Hepatocyte (in vitro differentiated cells): Measurements from ENCODE around the gene PDE4B.

Source experiments
- CTCF ChIP-seq: fragments of 200-600 bp; sonication (generic); IDR thresholded peaks from 2 replicates; pipeline ENCODE4 v1.5.1; 2016; ENCODE audit warnings: antibody characterized with exemption, mild to moderate bottlenecking; ENCODE audit not compliant: poor library complexity
- EZH2 ChIP-seq: fragments of 200-600 bp; sonication (generic); IDR thresholded peaks from 2 replicates; pipeline ENCODE4 v1.6.1; 2016; ENCODE audit warnings: antibody characterized with exemption, mild to moderate bottlenecking, borderline replicate concordance
- EZH2phosphoT487 ChIP-seq: fragments of 200-600 bp; sonication (generic); IDR thresholded peaks from one replicate; pipeline ENCODE4 v1.6.1; 2018; ENCODE audit warnings: antibody characterized with exemption, mild to moderate bottlenecking, low read depth, moderate library complexity; ENCODE audit not compliant: unreplicated experiment, severe bottlenecking

GRCh38 chr1:66303646-66304045, 511.0 kb downstream of the PDE4B start:
- TF ChIP-seq EZH2phosphoT487 (no peak), CTCF (no peak), EZH2 (no peak)
